PFSK-1 (cell line): ENCODE measurements around the gene FGF14.

ENCODE experiments used
- FOXP2 ChIP-seq: optimal IDR thresholded peaks from 2 replicates; pipeline ENCODE3; 2011; ENCODE audit warnings: borderline replicate concordance, control low read depth, inconsistent platforms; ENCODE audit not compliant: insufficient read depth; ENCODE audit errors: extremely low read length, extremely low read depth
- POLR2AphosphoS5 ChIP-seq: IDR thresholded peaks from 2 replicates; pipeline ENCODE4 v1.6.1; 2012; ENCODE audit warnings: low read depth, mild to moderate bottlenecking, control low read depth, low read length, moderate library complexity
- SIN3A ChIP-seq: IDR thresholded peaks from 2 replicates; pipeline ENCODE4 v1.6.1; 2012; ENCODE audit warnings: mild to moderate bottlenecking, low read length, moderate library complexity, borderline replicate concordance; ENCODE audit not compliant: insufficient read depth
- TAF1 ChIP-seq: IDR thresholded peaks from 2 replicates; pipeline ENCODE4 v1.6.1; 2012; ENCODE audit warnings: low read length, control low read depth, borderline replicate concordance; ENCODE audit not compliant: insufficient read depth
- TF ChIP-seq, protein P1 (sequence below), 2 experiments: IDR thresholded peaks; 2 replicates each; pipeline versions ENCODE4 v1.6.1 to v1.8.0; 2011 to 2012; ENCODE audit warnings: low read depth in 2 of 2, low read length in 2 of 2, control low read depth in 1 of 2, inconsistent platforms in 1 of 2, mild to moderate bottlenecking in 1 of 2, moderate library complexity in 1 of 2; ENCODE audit not compliant: insufficient read depth in 1 of 2

The FGF14 gene

DNA sequence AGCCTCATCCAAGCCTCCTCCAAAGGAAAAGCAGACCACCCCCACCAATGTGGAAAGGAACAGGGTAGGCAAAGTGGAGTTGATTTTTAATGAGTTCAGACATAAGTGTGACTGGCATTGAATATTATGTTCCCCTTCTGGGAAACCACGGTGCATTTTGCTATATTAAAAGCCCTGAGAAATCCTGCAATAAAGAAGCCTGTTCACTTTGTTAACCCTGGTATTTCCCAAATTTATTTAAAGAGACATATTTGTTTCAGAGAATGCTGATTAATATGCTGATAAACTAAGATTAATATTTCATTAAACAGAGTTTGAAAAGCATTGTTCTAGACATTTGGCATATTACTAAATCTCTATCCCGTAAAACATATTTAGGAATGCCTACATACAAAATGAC, 151.4 kb downstream of the FGF14 start:
- TF ChIP-seq, protein P1, sequence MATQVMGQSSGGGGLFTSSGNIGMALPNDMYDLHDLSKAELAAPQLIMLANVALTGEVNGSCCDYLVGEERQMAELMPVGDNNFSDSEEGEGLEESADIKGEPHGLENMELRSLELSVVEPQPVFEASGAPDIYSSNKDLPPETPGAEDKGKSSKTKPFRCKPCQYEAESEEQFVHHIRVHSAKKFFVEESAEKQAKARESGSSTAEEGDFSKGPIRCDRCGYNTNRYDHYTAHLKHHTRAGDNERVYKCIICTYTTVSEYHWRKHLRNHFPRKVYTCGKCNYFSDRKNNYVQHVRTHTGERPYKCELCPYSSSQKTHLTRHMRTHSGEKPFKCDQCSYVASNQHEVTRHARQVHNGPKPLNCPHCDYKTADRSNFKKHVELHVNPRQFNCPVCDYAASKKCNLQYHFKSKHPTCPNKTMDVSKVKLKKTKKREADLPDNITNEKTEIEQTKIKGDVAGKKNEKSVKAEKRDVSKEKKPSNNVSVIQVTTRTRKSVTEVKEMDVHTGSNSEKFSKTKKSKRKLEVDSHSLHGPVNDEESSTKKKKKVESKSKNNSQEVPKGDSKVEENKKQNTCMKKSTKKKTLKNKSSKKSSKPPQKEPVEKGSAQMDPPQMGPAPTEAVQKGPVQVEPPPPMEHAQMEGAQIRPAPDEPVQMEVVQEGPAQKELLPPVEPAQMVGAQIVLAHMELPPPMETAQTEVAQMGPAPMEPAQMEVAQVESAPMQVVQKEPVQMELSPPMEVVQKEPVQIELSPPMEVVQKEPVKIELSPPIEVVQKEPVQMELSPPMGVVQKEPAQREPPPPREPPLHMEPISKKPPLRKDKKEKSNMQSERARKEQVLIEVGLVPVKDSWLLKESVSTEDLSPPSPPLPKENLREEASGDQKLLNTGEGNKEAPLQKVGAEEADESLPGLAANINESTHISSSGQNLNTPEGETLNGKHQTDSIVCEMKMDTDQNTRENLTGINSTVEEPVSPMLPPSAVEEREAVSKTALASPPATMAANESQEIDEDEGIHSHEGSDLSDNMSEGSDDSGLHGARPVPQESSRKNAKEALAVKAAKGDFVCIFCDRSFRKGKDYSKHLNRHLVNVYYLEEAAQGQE (IDR thresholded peaks at IDR 0.05; ENCODE audit: insufficient read depth in 1 of 2, low read depth in 2 of 2, low read length in 2 of 2), result no peak
- TF ChIP-seq TAF1 (no peak), FOXP2 (no peak), SIN3A (no peak), POLR2AphosphoS5 (no peak)

DNA sequence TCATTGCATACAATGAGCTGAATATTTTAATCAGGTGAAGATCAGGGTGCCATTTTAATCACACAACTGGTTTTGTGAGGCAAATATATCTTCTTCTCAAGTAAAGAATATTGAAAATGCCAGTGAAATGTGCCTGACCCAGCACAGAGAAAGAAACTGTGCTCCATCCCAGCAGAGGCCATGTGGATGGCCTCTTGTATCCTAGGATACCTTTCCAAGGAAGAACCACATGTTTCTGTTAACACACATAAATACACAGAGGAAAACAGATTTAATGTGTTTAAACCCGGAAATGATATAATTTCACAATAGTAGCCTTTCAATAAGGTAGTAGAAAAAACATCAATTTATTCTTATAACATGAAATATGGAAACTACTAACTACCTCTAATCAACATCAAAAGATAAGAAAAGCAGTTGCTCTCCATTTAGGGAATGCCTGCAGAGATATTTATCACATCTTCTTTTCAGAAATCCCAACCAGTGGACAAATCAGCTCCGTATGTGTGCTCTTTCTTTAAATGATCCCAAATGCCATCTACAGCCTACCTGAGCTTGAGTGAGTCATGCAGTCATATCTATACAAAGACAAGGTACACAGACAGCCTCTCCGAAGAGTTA, 157.1 kb downstream of the FGF14 start:
- no peak for TF ChIP-seq FOXP2
- no peak for TF ChIP-seq TAF1
- TF ChIP-seq, protein P1 (IDR thresholded peaks at IDR 0.05; ENCODE audit: insufficient read depth in 1 of 2, low read depth in 2 of 2, low read length in 2 of 2), result no peak
- no peak for TF ChIP-seq POLR2AphosphoS5
- no peak for TF ChIP-seq SIN3A

DNA sequence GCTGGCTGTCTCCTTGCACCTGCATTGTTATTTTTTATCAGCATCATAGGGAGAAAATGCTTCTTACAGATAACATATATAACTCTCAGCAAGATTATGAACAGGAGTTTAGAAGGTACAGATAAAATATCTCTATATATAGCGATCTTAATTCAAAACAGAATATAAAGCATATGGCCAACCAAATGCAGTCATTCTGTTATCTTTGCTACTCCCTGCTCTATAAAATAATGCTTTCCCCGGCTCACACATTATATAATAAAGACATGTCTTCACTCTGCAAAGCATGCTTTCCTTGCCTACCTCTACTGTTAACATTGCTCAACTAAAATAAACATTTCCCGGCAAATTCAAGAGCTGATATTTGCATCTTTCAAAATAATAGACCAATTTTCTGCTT, 161.7 kb downstream of the FGF14 start:
- TF ChIP-seq TAF1 (no peak), POLR2AphosphoS5 (no peak), FOXP2 (no peak), SIN3A (no peak)
- TF ChIP-seq, protein P1 (IDR thresholded peaks at IDR 0.05; ENCODE audit: insufficient read depth in 1 of 2, low read depth in 2 of 2, low read length in 2 of 2), result no peak

DNA sequence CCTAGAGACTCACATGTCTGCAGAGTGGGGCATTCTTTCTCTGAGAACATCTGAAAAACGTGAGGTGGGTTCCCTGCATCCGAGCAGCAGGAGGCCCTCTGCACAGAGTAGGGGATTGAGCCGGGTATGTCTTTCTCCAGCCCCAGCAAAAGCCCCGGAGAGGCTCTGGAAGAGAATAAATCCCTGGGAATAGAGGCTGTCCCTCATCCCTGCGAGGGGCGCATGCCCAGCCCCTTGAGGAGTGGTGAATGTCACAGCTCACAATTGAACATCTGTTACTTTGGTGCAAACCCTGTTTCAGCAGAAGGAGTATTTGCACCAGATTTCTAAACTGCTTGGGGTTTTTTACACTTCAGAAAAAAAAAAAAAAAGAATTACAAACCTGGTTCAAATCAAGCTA, 164.6 kb downstream of the FGF14 start:
- TF ChIP-seq POLR2AphosphoS5 (no peak), FOXP2 (no peak), SIN3A (no peak), TAF1 (no peak)
- TF ChIP-seq, protein P1 (IDR thresholded peaks at IDR 0.05; ENCODE audit: insufficient read depth in 1 of 2, low read depth in 2 of 2, low read length in 2 of 2), result no peak
